ENCODE results near the gene BBOF1. TPM values are rescaled to one million over a fixed set of nuclear protein-coding genes. Genes with fewer than 3 reads are reported as not detected.
A peak's percentile ranks its signal among the peaks of the same experiment; 100 is the strongest.

Gene BBOF1
- total RNA-seq, 4 donors from 2014 or later = 14.0 to 22.0 (median 15.0) TPM

GRCh38 chr14:74022346-74022745, 3.2 kb downstream of the BBOF1 start:
- no peaks in the 10 kb centered on the region for H3K9me3 ChIP-seq
- no peaks in the 10 kb centered on the region for H3K4me1 ChIP-seq
- no peaks in the 10 kb centered on the region for H3K36me3 ChIP-seq
- H3K4me3 ChIP-seq = no peak overlapping the region
- no peak overlapping the region for H3K27ac ChIP-seq
- intact Hi-C loops (cut with DNase I; ENCODE audit: low total_unique reads) = no loop called here
- no peak for DNase-seq
- TF ChIP-seq CTCF (IDR thresholded peaks at IDR 0.05) (no peak), POLR2A (IDR thresholded peaks at IDR 0.05) (no peak)
- no peaks in the 10 kb centered on the region for H3K27me3 ChIP-seq

GRCh38 chr14:74029136-74029535, 10.0 kb downstream of the BBOF1 start:
- H3K9me3 ChIP-seq = no peaks in the 10 kb centered on the region
- intact Hi-C loops (cut with DNase I; ENCODE audit: low total_unique reads) = no loop called here
- no peaks in the 10 kb centered on the region for H3K36me3 ChIP-seq
- H3K4me3 ChIP-seq = no peak overlapping the region
- no peak overlapping the region for H3K27ac ChIP-seq
- no peak for TF ChIP-seq CTCF (IDR thresholded peaks at IDR 0.05)
- no peak for TF ChIP-seq POLR2A (IDR thresholded peaks at IDR 0.05)
- no peaks in the 10 kb centered on the region for H3K27me3 ChIP-seq
- H3K4me1 ChIP-seq = no peaks in the 10 kb centered on the region
- no peak for DNase-seq

GRCh38 chr14:74034572-74034971, 15.4 kb downstream of the BBOF1 start:
- Histone ChIP-seq H3K4me3 (no peak overlapping the region), H3K27ac (no peak overlapping the region), H3K36me3 (no peaks in the 10 kb centered on the region), H3K27me3 (no peaks in the 10 kb centered on the region), H3K9me3 (no peaks in the 10 kb centered on the region), H3K4me1 (no peaks in the 10 kb centered on the region)
- intact Hi-C loops (cut with DNase I; ENCODE audit: low total_unique reads) = no loop called here
- no peak for DNase-seq
- TF ChIP-seq POLR2A (IDR thresholded peaks at IDR 0.05) = no peak
- TF ChIP-seq CTCF (IDR thresholded peaks at IDR 0.05) = no peak

GRCh38 chr14:74035556-74035955, 16.4 kb downstream of the BBOF1 start:
- no peak for TF ChIP-seq CTCF (IDR thresholded peaks at IDR 0.05)
- no peak for TF ChIP-seq POLR2A (IDR thresholded peaks at IDR 0.05)

GRCh38 chr14:74038020-74038859, 19.1 kb downstream of the BBOF1 start:
- no peak for TF ChIP-seq POLR2A (IDR thresholded peaks at IDR 0.05)
- peak; percentile 51 to 63 (median 59) for TF ChIP-seq CTCF (IDR thresholded peaks at IDR 0.05)
- Histone ChIP-seq H3K4me1 (no peaks in the 10 kb centered on the region), H3K9me3 (no peaks in the 10 kb centered on the region), H3K4me3 (no peak overlapping the region), H3K36me3 (no peaks in the 10 kb centered on the region), H3K27me3 (no peaks in the 10 kb centered on the region), H3K27ac (no peak overlapping the region)
- DNase-seq = no peak
- intact Hi-C loops (cut with DNase I; ENCODE audit: low total_unique reads) = no loop called here

More at GRCh38 chr14:74035556-74035955, 16.4 kb downstream of the BBOF1 start:
- no peak for DNase-seq
- Histone ChIP-seq H3K36me3 (no peaks in the 10 kb centered on the region), H3K9me3 (no peaks in the 10 kb centered on the region), H3K27ac (no peak overlapping the region), H3K4me3 (no peak overlapping the region), H3K27me3 (no peaks in the 10 kb centered on the region), H3K4me1 (no peaks in the 10 kb centered on the region)
- intact Hi-C loops (cut with DNase I; ENCODE audit: low total_unique reads) = no loop called here
